Activated naive CD4-positive, alpha-beta T cell treated with anti-CD3 and anti-CD28 coated beads, Interleukin-2, amount 50 U/mL, for 72 hours (primary cell): ENCODE measurements around the gene GRIK2. TPM values are rescaled to one million over a fixed set of nuclear protein-coding genes. Genes with fewer than 3 reads are reported as not detected.
"Not testable (repeated sequence)": the region's sequence is repeated elsewhere in the genome, so short reads cannot be mapped to it uniquely, and the experiment has no call there.

Source experiments
- ATAC-seq, 2 donors: fragments of 150-1000 bp; cut with Tn5 transposase; 2 replicates each; pipeline ENCODE4 v1.10.0; 2021; ENCODE audit warnings: mild to moderate bottlenecking in 2 of 2, moderate library complexity in 2 of 2
- DNase-seq, 2 donors: peaks; one replicate each; pipeline ENCODE4 v3.0.0; 2021 to 2022; ENCODE audit warnings: low spot score in 2 of 2
- H3K27ac Mint-ChIP-seq, 2 donors: one replicate each; pipeline ENCODE4 v1.8.0; 2022; ENCODE audit warnings: mild to moderate bottlenecking in 2 of 2, mixed read lengths in 2 of 2
- H3K36me3 Mint-ChIP-seq, 2 donors: one replicate each; pipeline ENCODE4 v1.8.0; 2022; ENCODE audit warnings: mixed read lengths in 2 of 2
- H3K9me3 Mint-ChIP-seq, 2 donors: one replicate each; pipeline ENCODE4 v1.8.0; 2022; ENCODE audit warnings: mixed read lengths in 2 of 2
- total RNA-seq, 2 donors: library from RNA; stranded (reverse); gene quantifications; one replicate each; pipeline ENCODE4 v1.2.3, GENCODE V29; 2022

The GRIK2 gene
- total RNA-seq, 2 donors from 2014 or later = not detected

GRCh38 chr6:101608703-101609102 is 215.2 kb downstream of the GRIK2 start:
- no peak for ATAC-seq
- DNase-seq = no peak
- peaks cover 6% of the 10 kb centered on the region in 2 donors for H3K9me3 Mint-ChIP-seq
- H3K27ac Mint-ChIP-seq = no peak overlapping the region
- no peaks in the 10 kb centered on the region for H3K36me3 Mint-ChIP-seq

DNA sequence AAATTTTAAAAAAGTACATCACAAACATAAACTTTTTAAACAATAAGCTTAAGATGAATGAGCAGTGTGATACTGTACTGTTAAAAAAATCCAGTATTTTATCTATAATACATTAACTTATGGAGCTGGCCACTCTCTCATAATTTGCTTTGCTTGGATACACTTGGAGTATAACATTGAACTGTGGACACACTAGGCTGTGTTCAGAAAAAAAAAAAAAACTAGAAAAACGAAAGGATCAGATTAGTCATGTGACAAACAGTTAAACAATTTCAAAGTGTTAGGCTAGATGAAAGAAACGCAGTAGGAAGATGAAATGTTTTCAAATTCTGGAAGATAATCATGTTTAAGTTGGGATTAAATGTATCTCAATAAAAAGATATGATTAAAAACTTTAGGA is 220.0 kb downstream of the GRIK2 start:
- DNase-seq = no peak
- no peak for ATAC-seq
- H3K27ac Mint-ChIP-seq = no peak overlapping the region
- H3K9me3 Mint-ChIP-seq = peaks cover 0 to 6% of the 10 kb centered on the region in 2 donors
- no peaks in the 10 kb centered on the region for H3K36me3 Mint-ChIP-seq

DNA sequence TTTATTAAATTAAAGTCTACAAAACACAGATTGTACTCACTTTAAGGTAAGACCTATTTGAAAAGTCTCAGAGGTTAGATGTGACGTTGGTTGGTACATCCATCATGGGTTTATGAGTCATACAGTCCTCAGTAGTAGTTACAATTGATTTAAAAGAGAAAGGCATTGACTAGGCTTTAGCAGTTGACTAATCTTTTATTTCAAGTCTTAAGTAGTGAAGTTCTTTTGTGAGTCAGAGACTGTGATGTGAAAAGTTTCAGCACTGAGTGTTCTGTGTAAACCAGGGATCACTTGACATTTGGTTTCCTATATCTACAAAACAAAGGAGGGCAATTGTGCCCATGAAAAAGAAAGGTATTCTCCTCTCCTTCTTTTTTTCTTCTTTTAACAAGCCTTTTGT is 221.3 kb downstream of the GRIK2 start:
- ATAC-seq (peak in 1 of 2 donors; percentile 87), DNase-seq (no peak)
- H3K36me3 Mint-ChIP-seq = no peaks in the 10 kb centered on the region
- no peak overlapping the region for H3K27ac Mint-ChIP-seq
- H3K9me3 Mint-ChIP-seq = peaks cover 0 to 6% of the 10 kb centered on the region in 2 donors

- no peaks in the 10 kb centered on the region for H3K36me3 Mint-ChIP-seq
- ATAC-seq = no peak
- peaks cover 0 to 3% of the 10 kb centered on the region in 2 donors for H3K9me3 Mint-ChIP-seq
- no peak overlapping the region for H3K27ac Mint-ChIP-seq
- DNase-seq = no peak
Measured at GRCh38 chr6:101626269-101626668, 232.8 kb downstream of the GRIK2 start.

DNA sequence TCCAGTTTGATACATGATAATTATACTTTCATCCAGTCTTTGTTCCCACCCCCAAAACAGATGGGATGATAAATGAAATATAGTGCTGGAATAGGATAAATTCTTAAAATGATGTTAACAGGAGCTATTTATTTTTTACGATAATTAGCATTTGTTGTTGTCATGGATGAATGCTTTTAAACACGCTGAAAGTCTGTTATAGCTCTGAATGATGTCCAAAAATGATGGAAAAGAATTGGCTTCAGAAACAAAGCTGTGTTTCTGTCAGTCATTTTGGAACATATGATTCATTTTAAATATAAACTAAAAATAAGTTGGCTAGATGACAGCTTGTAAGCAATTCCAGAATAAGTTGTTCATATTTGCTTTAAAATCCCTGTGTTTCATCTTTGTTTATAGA is 237.4 kb downstream of the GRIK2 start:
- H3K36me3 Mint-ChIP-seq = no peaks in the 10 kb centered on the region
- H3K27ac Mint-ChIP-seq = no peak overlapping the region
- ATAC-seq (no peak), DNase-seq (no peak)
- H3K9me3 Mint-ChIP-seq = peaks cover 15 to 20% of the 10 kb centered on the region in 2 donors

- no peak for ATAC-seq
- no peak for DNase-seq
- H3K27ac Mint-ChIP-seq = no peak overlapping the region
- peaks cover 24 to 31% of the 10 kb centered on the region in 2 donors for H3K9me3 Mint-ChIP-seq
- no peaks in the 10 kb centered on the region for H3K36me3 Mint-ChIP-seq
Measured at GRCh38 chr6:101633081-101633480, 239.6 kb downstream of the GRIK2 start.

DNA sequence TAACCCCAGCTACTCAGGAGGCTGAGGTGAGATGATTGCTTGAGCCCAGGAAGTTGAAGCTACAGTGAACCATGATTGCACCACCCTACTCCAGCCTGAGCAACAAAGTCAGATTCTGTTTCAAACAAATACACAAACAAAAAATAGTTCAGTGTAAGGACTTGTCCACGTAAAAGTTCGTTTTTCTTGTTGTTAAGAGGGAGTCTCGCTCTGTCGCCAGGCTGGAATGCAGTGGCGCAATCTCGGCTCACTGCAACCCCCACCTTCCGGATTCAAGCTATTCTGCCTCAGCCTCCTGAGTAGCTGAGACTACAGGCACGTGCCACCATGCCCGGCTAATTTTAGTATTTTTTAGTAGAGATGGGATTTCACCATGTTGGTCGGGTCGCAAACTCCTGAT is 245.4 kb downstream of the GRIK2 start:
- ATAC-seq, H3K27ac Mint-ChIP-seq, DNase-seq, H3K36me3 Mint-ChIP-seq: not testable (repeated sequence)
- H3K9me3 Mint-ChIP-seq = peaks cover 18 to 20% of the 10 kb centered on the region in 2 donors

DNA sequence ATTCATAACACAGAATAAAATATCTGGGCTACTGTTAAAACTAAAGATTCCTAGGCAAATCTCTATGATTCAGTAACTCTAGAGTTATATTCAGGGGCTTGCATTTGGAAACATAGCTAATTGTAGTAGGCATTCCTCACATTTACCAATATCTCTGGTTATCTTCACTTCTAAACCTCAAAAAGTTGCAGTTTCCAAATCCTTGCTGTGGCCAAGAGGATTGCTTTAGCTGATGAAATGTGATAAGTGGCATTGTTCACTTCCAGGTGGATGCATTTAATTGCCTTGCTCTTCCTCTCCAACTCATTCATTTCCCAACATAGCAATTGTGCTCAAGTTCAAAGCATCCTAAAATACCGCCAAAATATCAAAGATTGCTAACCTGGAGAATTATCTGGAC is 246.6 kb downstream of the GRIK2 start:
- peaks cover 16 to 18% of the 10 kb centered on the region in 2 donors for H3K9me3 Mint-ChIP-seq
- no peaks in the 10 kb centered on the region for H3K36me3 Mint-ChIP-seq
- DNase-seq (no peak), ATAC-seq (no peak)
- H3K27ac Mint-ChIP-seq = no peak overlapping the region

DNA sequence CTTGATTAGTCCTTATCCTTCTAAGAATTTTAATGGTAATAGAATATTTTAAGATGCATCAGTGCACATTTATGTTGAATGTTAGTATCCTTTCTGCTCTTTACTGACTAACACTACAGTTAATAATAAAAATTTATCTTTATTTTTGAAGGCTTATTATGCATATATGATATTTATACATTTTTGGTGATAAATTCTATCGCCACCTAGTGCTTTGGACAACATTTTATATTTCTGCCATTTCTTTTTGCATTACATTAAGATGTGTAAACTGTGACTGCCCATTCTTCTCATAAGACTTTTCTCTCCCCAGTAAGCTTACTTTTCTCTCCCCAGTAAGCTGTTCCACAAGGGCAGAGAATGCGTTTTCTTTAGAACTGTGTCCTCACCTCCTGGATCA is 252.3 kb downstream of the GRIK2 start:
- ATAC-seq (no peak), DNase-seq (no peak)
- H3K9me3 Mint-ChIP-seq = peaks cover 4 to 7% of the 10 kb centered on the region in 2 donors
- no peaks in the 10 kb centered on the region for H3K36me3 Mint-ChIP-seq
- no peak overlapping the region for H3K27ac Mint-ChIP-seq

- H3K27ac Mint-ChIP-seq = no peak overlapping the region
- peaks cover 13 to 15% of the 10 kb centered on the region in 2 donors for H3K9me3 Mint-ChIP-seq
- no peak for ATAC-seq
- H3K36me3 Mint-ChIP-seq = no peaks in the 10 kb centered on the region
- no peak for DNase-seq
Measured at GRCh38 chr6:101650402-101651100, 257.0 kb downstream of the GRIK2 start.

- Mint-ChIP-seq H3K27ac (no peak overlapping the region), H3K9me3 (peaks cover 11 to 13% of the 10 kb centered on the region in 2 donors), H3K36me3 (no peaks in the 10 kb centered on the region)
- no peak for ATAC-seq
- no peak for DNase-seq
Measured at GRCh38 chr6:101652079-101652478, 258.6 kb downstream of the GRIK2 start.

DNA sequence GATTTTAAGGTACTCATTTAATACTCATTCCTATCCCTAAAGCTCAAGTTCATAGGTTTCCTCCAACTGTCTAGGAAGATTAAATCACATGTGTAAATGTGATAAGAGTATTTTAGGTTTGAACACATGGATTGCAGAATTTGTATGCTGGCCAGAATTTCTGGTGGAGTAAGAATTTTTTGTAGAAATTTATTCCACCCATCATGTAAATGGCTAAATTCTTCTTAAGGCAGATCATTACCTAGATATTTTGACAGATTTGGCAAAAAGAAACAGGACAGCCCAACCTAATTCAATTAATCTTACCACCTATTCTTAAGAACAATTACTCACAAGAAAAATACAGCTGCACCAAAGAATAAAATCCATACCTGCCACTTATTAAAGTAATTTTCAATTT is 261.6 kb downstream of the GRIK2 start:
- Mint-ChIP-seq H3K9me3 (peaks cover 11 to 23% of the 10 kb centered on the region in 2 donors), H3K36me3 (no peaks in the 10 kb centered on the region), H3K27ac (no peak overlapping the region)
- DNase-seq = no peak
- no peak for ATAC-seq

DNA sequence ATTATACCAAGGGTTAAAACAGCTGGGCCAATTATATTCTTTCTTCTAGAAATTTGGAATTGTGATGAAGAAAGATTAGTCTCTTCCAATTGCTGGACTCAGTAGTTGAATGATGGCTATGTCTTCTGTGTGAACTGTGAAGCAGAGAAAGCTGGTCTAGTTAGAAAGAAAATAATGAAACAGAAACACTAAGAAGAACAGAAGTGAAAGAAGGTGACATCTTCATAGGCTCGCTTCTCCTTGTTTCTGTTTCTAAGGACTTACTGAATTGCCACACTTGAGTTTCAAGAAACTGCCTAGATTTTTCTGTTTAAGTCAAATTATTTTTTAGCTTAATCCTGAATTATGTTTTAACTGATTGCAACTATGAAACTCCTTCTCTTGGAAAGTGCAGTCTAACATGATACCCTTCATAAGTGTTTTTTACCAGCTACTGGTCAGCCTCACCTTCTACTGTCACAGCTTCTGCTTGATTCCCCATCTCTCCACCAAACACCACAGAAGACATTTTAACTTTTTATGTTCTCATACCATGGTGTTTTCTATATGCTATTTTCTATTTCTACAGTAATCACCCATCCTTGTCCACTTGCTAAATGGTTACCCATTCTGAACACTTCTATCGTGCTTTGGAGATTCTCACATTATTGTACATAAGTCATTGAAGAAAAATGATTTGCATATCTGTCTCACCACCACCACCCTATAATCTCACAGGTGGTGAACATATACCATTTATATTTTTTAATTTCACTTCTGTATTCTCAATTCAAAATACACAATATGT is 268.8 kb downstream of the GRIK2 start:
- DNase-seq (no peak), ATAC-seq (no peak)
- Mint-ChIP-seq H3K36me3 (no peaks in the 10 kb centered on the region), H3K9me3 (peaks cover 5 to 25% of the 10 kb centered on the region in 2 donors), H3K27ac (no peak overlapping the region)

GRCh38 chr6:101663100-101663499 is 269.6 kb downstream of the GRIK2 start:
- Mint-ChIP-seq H3K9me3 (peaks cover 5 to 24% of the 10 kb centered on the region in 2 donors), H3K27ac (no peak overlapping the region), H3K36me3 (no peaks in the 10 kb centered on the region)
- ATAC-seq (no peak), DNase-seq (no peak)

DNA sequence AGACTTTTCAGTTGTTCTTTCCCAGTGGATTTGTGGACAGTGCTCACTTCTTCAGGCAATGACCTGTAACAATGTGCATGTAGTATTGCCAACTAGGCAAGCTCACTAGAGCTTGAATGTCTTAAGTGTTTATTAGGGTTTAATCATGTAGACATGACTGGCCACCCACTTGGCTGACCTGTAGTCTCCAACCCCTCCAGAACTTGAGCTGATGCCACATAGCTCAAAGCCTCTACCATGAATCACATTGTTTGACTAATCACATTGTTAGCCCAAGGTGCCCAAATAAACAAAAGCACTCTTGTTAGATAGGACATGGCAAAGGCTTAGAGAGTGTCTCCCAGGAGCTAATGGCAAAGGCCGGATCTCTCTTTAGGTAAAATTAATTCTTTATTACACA is 272.7 kb downstream of the GRIK2 start:
- Mint-ChIP-seq H3K36me3 (no peaks in the 10 kb centered on the region), H3K9me3 (peaks cover 5 to 14% of the 10 kb centered on the region in 2 donors), H3K27ac (no peak overlapping the region)
- ATAC-seq (no peak), DNase-seq (no peak)

DNA sequence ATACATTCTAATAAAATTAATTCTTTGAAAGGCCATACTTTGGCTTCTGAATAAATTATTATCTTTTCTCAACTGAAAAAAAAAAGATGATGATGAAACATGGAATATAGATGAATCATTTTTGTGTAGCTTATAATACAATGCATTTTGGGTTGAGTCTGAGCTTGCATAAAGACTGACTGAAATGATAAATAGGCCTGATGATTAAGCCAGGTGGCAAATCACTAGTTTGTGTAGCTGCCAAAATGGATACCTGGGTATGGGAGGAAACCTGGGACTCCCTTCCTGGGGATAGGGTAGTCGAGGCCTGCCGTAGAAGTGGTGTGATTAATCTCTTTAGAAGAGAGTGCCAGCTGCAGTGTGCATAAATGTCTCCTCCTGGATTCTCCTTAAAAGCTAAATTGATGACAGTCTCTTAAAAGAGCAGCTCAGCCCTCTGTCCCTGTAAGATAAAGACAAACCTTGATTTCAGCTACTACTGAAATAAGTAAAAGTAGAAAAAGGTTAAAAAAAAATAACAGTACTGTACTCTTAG is 275.1 kb downstream of the GRIK2 start:
- no peak for ATAC-seq
- no peak overlapping the region for H3K27ac Mint-ChIP-seq
- H3K36me3 Mint-ChIP-seq = no peaks in the 10 kb centered on the region
- no peak for DNase-seq
- H3K9me3 Mint-ChIP-seq = peaks cover 5 to 6% of the 10 kb centered on the region in 2 donors

- DNase-seq = no peak
- no peak for ATAC-seq
- Mint-ChIP-seq H3K9me3 (peaks cover 0 to 6% of the 10 kb centered on the region in 2 donors), H3K36me3 (no peaks in the 10 kb centered on the region), H3K27ac (no peak overlapping the region)
Measured at GRCh38 chr6:101676187-101676586, 282.7 kb downstream of the GRIK2 start.
